NCI-H82 (cell line): Measurements from ENCODE around the gene GNB4.

Source experiments
- DNase-seq: peaks from one replicate; lab custom pipeline; 2025; lab: John Stamatoyannopoulos, UW

Gene GNB4

GRCh38 chr3:179451265-179452175 lies at the start of gene GNB4:
Gene GNB4, minus strand, starts transcription at chr3:179451470. Its CDS starts 25,270 bp downstream, at chr3:179426200.
- DNase-seq, result peak; percentile 83

DNA sequence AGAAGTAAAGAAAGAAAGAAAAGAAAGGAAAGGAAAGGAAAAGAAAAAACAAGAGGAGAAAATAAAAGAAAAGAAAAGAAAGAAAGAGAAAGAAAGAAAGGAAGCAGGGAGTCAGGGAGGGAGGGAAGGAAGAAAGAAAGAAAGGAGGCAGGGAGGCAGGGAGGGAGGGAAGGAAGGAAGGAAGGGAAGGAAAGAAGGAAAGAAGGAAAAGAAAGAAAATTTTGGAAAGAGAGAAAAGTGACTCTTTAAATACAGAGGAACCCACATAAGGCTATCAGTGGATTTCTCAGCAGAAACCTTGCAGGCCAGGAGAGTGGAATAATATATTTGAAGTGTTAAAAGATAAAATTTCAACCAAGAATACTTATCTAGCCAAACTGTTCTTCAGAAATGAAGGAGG lies 44.2 kb upstream of the GNB4 start:
- no peak for DNase-seq

DNA sequence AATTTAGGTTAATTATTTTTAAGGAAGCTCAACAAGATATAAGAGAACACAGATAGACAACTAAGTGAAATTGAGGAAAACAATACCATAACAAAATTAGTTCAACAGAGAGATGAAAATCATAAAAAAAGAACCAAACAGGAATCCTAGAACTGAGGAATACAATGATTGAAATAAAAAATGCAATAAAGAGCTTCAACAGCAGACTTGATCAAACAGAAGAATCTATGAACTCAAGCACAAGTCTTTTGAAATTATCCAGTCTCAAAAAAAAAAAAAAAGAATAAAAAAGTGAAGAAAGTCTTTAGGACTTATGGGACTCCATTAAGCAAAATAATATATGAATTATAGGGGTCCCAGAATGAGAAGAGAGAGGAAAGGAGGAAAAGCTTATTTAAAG lies 42.0 kb upstream of the GNB4 start:
- no peak for DNase-seq

GRCh38 chr3:179488213-179488612 lies 36.9 kb upstream of the GNB4 start:
- no peak for DNase-seq

GRCh38 chr3:179486806-179487205 lies 35.5 kb upstream of the GNB4 start:
- DNase-seq, result no peak

- DNase-seq, result no peak
These were observed 31.6 kb upstream of the GNB4 start for GRCh38 chr3:179482857-179483256.

DNA sequence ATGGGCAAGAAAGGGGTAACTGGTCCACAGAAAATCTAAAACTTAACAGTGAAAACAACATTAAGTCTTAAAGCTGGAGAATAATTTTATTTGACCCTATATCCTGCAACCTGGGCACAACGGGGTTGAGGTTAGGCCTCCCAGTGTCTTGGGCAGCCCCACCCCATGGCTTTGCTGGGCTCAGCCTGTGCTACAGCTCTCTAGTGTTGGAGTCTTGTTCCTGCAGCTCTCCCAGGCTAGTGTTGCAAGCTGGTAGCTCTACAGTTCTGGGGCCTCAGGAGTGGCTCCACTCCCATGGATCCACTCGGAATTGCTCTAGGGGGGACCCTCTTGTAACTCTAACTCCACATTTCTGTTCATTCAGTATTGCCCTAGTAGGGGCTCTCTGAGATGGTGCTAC lies 24.9 kb upstream of the GNB4 start:
- DNase-seq, result peak; percentile 17

- DNase-seq, result no peak
These were observed 23.2 kb upstream of the GNB4 start for GRCh38 chr3:179474480-179474879.

- no peak for DNase-seq
These were observed 22.3 kb upstream of the GNB4 start for GRCh38 chr3:179473565-179473964.

DNA sequence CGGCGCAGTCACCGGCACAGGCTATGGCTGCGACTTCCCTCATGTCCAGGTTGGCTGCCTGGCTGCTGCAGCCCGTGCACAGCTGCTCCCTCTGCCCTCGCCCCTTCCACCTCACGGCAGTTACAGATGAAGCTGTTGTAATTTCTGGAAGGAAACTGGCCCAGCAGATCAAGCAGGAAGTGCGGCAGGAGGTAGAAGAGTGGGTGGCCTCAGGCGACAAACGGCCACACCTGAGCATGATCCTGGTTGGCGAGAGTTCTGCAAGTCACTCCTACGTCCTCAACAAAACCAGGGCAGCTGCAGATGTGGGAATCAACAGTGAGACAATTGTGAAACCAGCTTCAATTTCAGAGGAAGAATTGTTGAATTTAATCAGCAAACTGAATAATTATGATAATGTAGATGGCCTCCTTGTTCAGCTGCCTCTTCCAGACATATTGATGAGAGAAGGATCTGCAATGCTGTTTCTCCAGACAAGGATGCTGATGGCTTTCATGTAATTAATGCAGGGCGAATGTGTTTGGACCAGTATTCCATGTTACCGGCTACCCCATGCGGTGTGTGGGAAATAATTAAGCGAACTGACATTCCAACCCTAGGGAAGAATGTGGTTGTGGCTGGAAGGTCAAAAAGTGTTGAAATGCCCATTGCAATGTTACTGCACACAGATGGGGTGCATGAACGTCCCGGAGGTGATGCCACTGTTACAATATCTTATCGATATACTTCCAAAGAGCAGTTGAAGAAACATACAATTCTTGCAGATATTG lies 13.2 kb upstream of the GNB4 start:
- DNase-seq, result no peak

DNA sequence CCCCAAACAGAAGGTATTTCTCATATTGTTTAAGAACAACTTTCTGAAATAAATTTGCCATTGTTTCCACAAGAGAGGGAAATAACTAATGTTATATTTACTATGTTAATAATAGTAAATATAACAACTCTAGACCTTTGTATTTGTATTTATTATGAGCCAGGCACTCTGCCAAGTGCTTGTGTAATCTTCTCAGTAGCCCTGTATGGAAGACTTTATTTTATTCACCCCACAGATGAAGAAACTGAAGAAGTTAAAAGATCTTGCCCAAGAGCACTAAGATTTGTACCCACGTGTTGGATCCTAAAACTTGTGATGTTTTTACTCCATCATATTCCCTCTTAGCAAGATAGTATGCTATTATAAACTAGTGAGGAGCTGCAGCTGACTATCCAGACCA lies 12.0 kb upstream of the GNB4 start:
- no peak for DNase-seq

- no peak for DNase-seq
These were observed 9.0 kb upstream of the GNB4 start for GRCh38 chr3:179460260-179460659.

DNA sequence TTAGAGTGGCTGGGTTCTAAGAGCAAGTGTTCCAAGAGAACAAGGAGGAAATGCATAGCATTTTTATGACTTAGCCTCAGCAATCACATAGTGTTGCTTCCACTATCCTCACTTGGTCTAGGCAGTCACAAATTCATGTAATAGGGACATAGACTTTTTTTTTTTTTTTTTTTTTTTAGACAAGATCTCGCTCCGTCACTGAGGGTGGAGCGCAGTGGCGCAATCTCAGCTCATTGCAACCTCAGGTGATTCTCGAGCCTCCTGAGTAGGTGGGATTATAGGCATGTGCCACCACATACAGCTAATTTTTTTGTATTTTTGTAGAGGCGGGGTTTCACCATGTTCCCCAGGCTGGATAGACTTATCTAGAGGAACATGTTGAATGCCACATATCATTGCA lies 4.7 kb upstream of the GNB4 start:
- no peak for DNase-seq

DNA sequence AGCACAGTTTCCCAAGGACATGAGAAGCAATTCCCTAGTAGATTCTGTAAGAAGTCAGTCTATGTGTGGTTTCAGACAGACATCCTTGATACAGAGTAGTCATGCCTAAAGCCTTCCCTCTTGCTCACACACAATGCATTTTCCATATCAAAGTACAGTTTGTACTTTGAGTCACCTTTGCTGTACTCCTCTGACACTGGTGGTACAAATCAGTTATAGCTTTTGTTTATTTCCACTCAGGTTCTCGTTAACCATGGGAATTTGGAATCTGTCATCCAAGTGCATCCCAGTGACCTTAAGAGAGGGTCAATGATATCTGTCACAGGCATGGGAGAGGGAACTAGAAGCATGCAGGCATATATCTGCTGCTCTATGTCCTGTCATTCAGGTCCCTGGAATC lies 3.6 kb upstream of the GNB4 start:
- no peak for DNase-seq

DNA sequence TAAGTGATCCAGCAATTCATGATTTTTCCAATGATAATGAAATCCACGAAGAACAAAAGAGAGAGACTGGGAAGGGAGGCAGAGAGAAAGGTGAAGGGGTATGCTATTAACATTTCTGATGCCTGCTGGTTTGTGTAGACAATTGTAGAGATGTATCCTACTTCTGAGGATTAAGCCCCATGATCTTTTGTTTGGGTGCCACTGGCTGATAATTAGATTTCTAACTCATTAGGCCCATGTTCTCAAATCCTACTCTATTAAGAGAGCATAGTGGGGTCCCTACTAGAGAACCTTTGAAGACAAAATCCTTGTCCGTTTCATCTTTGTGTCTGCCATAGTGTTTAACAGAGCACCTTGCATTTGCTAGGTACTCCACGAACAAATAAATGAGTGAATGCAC lies 2.7 kb upstream of the GNB4 start:
- DNase-seq, result peak; percentile 96

DNA sequence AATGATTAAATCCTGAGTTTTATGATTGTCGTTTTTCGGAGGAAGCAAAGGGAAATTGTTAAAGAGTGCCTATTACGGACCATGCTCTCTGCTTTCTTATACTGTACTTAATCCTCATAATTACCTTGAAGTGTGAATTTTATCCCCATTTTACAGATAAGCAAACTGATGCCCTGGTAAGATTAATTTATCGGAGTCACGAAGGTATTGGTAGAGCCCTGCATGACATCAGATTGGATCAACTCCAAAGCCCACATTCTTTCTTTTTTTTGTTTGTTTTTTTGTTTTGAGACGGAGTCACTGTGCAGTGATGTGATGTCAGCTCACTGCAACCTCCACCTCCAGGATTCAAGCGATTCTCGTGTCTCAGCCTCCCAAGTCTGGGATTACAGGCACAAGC lies 1.6 kb upstream of the GNB4 start:
- no peak for DNase-seq

DNA sequence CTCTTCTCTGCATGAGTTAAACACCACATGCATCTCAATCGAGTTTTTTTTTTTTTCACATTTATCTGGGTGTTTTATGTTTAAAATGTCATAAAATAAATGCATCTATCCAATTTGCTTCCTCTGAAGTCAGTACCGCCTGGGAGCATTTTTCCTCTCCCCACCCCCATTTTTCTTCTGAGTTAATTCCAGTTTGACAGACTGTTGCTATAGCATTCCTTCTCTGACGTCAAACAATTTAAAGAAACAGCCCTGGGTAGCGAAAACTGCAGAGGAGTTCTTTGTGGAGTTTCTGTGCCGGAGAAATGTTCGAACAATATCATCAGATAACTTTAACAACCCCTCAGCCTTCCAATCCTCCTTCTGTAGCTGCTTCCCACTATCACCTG lies 900 bp upstream of the GNB4 start:
- DNase-seq, result peak; percentile 36

DNA sequence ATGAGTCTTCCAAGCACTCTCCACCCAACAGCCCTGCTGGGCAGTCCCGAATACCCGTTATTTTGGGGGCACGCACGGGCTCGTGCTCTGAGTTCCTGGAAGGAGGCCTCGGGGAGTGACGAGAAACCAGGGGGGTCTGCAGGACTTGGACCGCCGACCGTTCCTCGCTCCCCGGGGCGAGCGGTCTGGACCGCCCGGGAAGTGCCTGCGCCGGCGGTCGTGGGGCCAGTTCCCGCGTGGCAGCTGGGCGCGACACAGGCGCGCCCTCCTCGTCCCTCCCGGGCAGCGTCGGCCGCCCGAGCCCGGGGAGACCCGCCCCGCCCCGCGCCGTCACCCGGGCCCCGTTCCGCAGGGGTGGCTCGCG lies 387 bp downstream of the GNB4 start:
- DNase-seq, result peak; percentile 43

DNA sequence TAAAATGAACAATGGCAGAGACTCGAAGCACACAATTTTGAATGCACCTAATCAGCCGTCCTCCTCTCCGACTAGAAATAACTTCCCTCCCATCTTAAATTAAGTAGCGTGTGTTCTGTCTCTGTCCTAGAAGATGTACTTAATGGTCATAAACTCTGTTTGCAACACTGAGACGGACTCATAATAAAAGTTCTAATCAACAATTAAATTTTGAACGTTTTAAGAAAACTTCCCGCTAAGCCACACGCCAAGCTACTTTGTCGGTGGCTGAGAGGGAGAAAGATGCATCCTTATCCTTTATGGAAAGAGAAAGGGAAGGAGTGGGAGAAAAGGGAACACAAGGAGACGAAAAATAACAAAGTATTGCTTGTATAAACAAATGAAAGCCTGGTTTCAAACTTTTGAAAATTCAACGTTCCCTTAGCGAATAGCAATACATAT lies 989 bp downstream of the GNB4 start:
- DNase-seq, result peak; percentile 38

GRCh38 chr3:179449636-179450035 lies 1.6 kb downstream of the GNB4 start:
- DNase-seq, result no peak

DNA sequence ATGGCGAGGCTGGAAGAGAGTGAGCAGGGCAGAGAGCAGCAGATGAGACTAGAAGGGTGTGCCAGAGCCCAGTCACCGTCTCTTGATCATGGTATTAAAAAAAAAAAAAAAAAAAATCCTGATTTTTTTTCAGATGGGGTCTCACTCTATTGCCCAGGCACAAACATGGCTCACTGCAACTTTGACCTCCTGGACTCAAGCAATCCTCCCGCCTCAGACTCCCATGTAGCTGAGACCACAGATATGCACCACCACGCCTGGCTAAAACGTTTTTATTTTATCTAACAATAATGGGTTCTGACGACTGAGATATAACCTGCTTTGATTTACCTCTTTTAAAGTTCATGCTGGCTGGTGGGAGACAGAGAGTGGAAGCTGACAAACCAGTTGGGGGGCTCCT lies 4.0 kb downstream of the GNB4 start:
- no peak for DNase-seq

DNA sequence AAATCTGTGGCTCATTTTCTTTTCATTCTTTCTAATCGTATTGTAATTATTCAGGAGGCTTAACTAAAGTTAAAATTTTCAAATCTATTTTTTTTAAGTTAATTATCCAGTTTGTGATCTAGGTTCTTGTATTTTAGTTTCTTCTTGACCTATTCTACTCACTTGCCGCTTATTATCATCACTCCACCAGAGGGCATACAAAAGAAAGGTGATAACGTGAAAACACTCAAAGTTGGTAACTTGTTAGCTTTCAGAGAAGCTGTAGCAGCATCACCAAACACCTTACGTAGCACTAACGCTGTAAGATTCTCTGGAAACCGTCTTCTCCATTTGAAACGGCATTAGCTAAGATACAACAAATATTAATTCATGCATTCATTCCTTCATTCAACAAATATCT lies 4.8 kb downstream of the GNB4 start:
- DNase-seq, result peak; percentile 47

GRCh38 chr3:179438841-179439240 lies 12.4 kb downstream of the GNB4 start:
- DNase-seq, result peak; percentile 12
